ENCODE measurements around the gene TES. TPM values are rescaled to one million over a fixed set of nuclear protein-coding genes. Genes with fewer than 3 reads are reported as not detected.

Gene TES
- total and polyA plus RNA-seq, 2 of the 13 experiments (the other 11 are each of a cell fraction or from before 2014, with no cell fraction given), result 21.6 to 23.0 TPM

DNA sequence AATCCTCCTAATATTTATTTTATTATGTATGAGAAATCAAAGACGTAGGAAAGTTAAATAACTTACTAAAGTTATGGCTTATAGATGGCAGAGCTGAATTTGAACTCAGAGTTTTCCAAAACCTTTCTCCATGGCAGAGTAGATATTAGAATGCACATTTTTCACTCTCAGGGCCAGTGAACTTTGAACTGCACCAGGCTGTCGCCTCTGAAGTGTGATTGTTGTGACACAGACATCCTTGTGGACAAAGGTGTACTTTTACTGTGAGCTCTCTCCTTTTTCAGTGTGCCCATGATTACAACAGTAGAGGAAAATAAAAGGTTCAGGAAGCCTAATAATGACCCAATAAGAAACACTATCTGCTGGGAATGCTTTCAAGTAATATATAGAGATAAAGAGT lies 29.1 kb downstream of the TES start (continued):
- TF ChIP-seq, protein P1, sequence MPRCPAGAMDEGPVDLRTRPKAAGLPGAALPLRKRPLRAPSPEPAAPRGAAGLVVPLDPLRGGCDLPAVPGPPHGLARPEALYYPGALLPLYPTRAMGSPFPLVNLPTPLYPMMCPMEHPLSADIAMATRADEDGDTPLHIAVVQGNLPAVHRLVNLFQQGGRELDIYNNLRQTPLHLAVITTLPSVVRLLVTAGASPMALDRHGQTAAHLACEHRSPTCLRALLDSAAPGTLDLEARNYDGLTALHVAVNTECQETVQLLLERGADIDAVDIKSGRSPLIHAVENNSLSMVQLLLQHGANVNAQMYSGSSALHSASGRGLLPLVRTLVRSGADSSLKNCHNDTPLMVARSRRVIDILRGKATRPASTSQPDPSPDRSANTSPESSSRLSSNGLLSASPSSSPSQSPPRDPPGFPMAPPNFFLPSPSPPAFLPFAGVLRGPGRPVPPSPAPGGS (CRISPR knock-in tag; IDR thresholded peaks at IDR 0.05), result no peak
- TF ChIP-seq HDAC2 (CRISPR knock-in tag; IDR thresholded peaks at IDR 0.05), result peak; percentile 44; the same call in 1 of the 2 replicates
- TF ChIP-seq SIX1 (CRISPR knock-in tag; IDR thresholded peaks at IDR 0.05; ENCODE audit: borderline replicate concordance), result peak; percentile 51; the same call in 1 of the 2 replicates
- peak; percentile 57; the same call in 1 of the 2 replicates for TF ChIP-seq HDAC1 (CRISPR knock-in tag; IDR thresholded peaks at IDR 0.05)
- TF ChIP-seq NCOA2 (CRISPR knock-in tag; IDR thresholded peaks at IDR 0.05), result peak; percentile 71
- TF ChIP-seq MEIS2 (CRISPR knock-in tag; IDR thresholded peaks at IDR 0.05), result 0 out of 2 replicates have a peak, but pooled peaks have one; percentile 27
- TF ChIP-seq NFIC (IDR thresholded peaks at IDR 0.05; ENCODE audit: low read length), result peak; percentile 60; the same call in 1 of the 2 replicates
- no peak for TF ChIP-seq ZNF143 (CRISPR knock-in tag; IDR thresholded peaks at IDR 0.05)
- TF ChIP-seq, protein P2, sequence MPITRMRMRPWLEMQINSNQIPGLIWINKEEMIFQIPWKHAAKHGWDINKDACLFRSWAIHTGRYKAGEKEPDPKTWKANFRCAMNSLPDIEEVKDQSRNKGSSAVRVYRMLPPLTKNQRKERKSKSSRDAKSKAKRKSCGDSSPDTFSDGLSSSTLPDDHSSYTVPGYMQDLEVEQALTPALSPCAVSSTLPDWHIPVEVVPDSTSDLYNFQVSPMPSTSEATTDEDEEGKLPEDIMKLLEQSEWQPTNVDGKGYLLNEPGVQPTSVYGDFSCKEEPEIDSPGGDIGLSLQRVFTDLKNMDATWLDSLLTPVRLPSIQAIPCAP (CRISPR knock-in tag; IDR thresholded peaks at IDR 0.05; ENCODE audit: low read depth), result no peak
- TF ChIP-seq, protein P3, sequence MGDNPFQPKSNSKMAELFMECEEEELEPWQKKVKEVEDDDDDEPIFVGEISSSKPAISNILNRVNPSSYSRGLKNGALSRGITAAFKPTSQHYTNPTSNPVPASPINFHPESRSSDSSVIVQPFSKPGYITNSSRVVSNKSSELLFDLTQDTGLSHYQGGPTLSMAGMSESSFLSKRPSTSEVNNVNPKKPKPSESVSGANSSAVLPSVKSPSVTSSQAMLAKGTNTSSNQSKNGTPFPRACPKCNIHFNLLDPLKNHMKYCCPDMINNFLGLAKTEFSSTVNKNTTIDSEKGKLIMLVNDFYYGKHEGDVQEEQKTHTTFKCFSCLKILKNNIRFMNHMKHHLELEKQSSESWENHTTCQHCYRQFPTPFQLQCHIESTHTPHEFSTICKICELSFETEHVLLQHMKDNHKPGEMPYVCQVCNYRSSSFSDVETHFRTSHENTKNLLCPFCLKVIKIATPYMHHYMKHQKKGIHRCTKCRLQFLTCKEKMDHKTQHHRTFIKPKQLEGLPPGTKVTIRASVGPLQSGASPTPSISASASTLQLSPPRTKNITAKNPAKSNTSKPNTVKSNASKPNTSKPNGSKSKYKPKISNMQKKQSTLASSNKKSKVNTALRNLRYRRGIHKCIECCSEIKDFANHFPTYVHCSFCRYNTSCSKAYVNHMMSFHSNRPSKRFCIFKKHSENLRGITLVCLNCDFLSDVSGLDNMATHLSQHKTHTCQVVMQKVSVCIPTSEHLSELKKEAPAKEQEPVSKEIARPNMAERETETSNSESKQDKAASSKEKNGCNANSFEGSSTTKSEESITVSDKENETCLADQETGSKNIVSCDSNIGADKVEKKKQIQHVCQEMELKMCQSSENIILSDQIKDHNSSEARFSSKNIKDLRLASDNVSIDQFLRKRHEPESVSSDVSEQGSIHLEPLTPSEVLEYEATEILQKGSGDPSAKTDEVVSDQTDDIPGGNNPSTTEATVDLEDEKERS (CRISPR knock-in tag; IDR thresholded peaks at IDR 0.05), result 0 out of 2 replicates have a peak, but pooled peaks have one; percentile 53
- TF ChIP-seq CREM (IDR thresholded peaks at IDR 0.05), result peak; percentile 64
- TF ChIP-seq CREM (CRISPR knock-in tag; IDR thresholded peaks at IDR 0.05), result no peak
- TF ChIP-seq ZNF546 (CRISPR knock-in tag; conservative IDR thresholded peaks at IDR 0.05), result no peak
- peak; percentile 81 for TF ChIP-seq TBX3 (IDR thresholded peaks at IDR 0.05; ENCODE audit: borderline replicate concordance)
- TF ChIP-seq BCL6 (CRISPR knock-in tag; IDR thresholded peaks at IDR 0.05), result peak; percentile 90
- TF ChIP-seq, protein P4, sequence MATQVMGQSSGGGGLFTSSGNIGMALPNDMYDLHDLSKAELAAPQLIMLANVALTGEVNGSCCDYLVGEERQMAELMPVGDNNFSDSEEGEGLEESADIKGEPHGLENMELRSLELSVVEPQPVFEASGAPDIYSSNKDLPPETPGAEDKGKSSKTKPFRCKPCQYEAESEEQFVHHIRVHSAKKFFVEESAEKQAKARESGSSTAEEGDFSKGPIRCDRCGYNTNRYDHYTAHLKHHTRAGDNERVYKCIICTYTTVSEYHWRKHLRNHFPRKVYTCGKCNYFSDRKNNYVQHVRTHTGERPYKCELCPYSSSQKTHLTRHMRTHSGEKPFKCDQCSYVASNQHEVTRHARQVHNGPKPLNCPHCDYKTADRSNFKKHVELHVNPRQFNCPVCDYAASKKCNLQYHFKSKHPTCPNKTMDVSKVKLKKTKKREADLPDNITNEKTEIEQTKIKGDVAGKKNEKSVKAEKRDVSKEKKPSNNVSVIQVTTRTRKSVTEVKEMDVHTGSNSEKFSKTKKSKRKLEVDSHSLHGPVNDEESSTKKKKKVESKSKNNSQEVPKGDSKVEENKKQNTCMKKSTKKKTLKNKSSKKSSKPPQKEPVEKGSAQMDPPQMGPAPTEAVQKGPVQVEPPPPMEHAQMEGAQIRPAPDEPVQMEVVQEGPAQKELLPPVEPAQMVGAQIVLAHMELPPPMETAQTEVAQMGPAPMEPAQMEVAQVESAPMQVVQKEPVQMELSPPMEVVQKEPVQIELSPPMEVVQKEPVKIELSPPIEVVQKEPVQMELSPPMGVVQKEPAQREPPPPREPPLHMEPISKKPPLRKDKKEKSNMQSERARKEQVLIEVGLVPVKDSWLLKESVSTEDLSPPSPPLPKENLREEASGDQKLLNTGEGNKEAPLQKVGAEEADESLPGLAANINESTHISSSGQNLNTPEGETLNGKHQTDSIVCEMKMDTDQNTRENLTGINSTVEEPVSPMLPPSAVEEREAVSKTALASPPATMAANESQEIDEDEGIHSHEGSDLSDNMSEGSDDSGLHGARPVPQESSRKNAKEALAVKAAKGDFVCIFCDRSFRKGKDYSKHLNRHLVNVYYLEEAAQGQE (IDR thresholded peaks at IDR 0.05; ENCODE audit: borderline replicate concordance in 1 of 2, low read depth in 1 of 2, low read length in 2 of 2), result peak in 1 of 2 experiments; percentile 18; a peak in 1 of 4 replicates
- no peak for TF ChIP-seq BHLHE40 (IDR thresholded peaks at IDR 0.05; ENCODE audit: low read length)
- TF ChIP-seq EP300 (IDR thresholded peaks at IDR 0.05; ENCODE audit: low read depth in 2 of 2, low read length in 2 of 2), result peak; percentile 62 to 89; a peak in 3 of 4 replicates
- peak; percentile 75; the same call in 1 of the 2 replicates for TF ChIP-seq EP300 (CRISPR knock-in tag; IDR thresholded peaks at IDR 0.05; ENCODE audit: borderline replicate concordance)
- TF ChIP-seq CHCHD3 (CRISPR knock-in tag; IDR thresholded peaks at IDR 0.05), result no peak
- peak; percentile 57; the same call in 1 of the 2 replicates for TF ChIP-seq ZNF878 (CRISPR knock-in tag; IDR thresholded peaks at IDR 0.05)
- 0 out of 4 replicates have a peak, but pooled peaks of 1 of the 2 experiments have one; percentile 24 for TF ChIP-seq NR2F1 (CRISPR knock-in tag; IDR thresholded peaks at IDR 0.05)
- TF ChIP-seq KLF13 (CRISPR knock-in tag; IDR thresholded peaks at IDR 0.05), result no peak

Data from HepG2 (cell line).